A673 (cell line): ENCODE results near the gene EBP. TPM values are rescaled to one million over a fixed set of nuclear protein-coding genes. Genes with fewer than 3 reads are reported as not detected.

ENCODE experiments used
- BruUV-seq: library from RNA; stranded (reverse); fragments of 400-500 nt; replicated peaks from 2 replicates; lab custom pipeline; 2021; lab: Mats Ljungman, UMichigan
- CTCF ChIA-PET: fragments of 300-600 bp; sonication (Branson Sonifier 250); formaldehyde crosslinking; loops from one replicate; lab custom pipeline; 2022; ENCODE audit warnings: antibody characterized with exemption; lab: Charles Lee
- POLR2A ChIA-PET: fragments of 300-600 bp; sonication (Branson Sonifier 250); formaldehyde crosslinking; loops from one replicate; lab custom pipeline; 2022; ENCODE audit warnings: antibody characterized with exemption; ENCODE audit not compliant: low non-redundant PET; lab: Charles Lee
- DNase-seq: peaks from one replicate; pipeline ENCODE4 v3.0.0-alpha.2; 2015; ENCODE audit warnings: low spot score
- H3K27ac ChIP-seq: fragments of 200-600 bp; sonication (generic); 2 replicates; pipeline ENCODE4 v1.5.1; 2016; ENCODE audit warnings: mixed run types, low read depth, mild to moderate bottlenecking, mixed read lengths, antibody characterized with exemption, low read length; ENCODE audit not compliant: poor library complexity, severe bottlenecking
- H3K27me3 ChIP-seq: fragments of 200-600 bp; sonication (generic); replicated peaks from 2 replicates; pipeline ENCODE4 v1.6.1; 2017; ENCODE audit warnings: mixed run types, low read depth, mild to moderate bottlenecking, mixed read lengths, antibody characterized with exemption, low read length; ENCODE audit not compliant: insufficient read depth, poor library complexity
- H3K36me3 ChIP-seq: fragments of 200-600 bp; sonication (generic); 2 replicates; pipeline ENCODE4 v1.6.1; 2016; ENCODE audit warnings: mixed run types, mild to moderate bottlenecking, mixed read lengths, antibody characterized with exemption, low read length; ENCODE audit not compliant: insufficient read depth, poor library complexity, severe bottlenecking
- H3K4me1 ChIP-seq: fragments of 200-600 bp; sonication (generic); 2 replicates; pipeline ENCODE4 v1.6.1; 2017; ENCODE audit warnings: mixed run types, mild to moderate bottlenecking, mixed read lengths, antibody characterized with exemption, low read length; ENCODE audit not compliant: insufficient read depth, poor library complexity, severe bottlenecking
- H3K4me3 ChIP-seq: fragments of 200-600 bp; sonication (generic); 2 replicates; pipeline ENCODE4 v1.5.1; 2016; ENCODE audit warnings: low read depth, mixed run types, mild to moderate bottlenecking, mixed read lengths, low read length; ENCODE audit not compliant: poor library complexity, severe bottlenecking
- H3K9me3 ChIP-seq: fragments of 200-600 bp; sonication (generic); 2 replicates; pipeline ENCODE4 v1.6.1; 2016; ENCODE audit warnings: mixed run types, low read depth, mild to moderate bottlenecking, mixed read lengths, antibody characterized with exemption, low read length; ENCODE audit not compliant: poor library complexity, severe bottlenecking
- CTCF ChIP-seq: fragments of 300-800, 200-600 bp; sonication (generic); conservative IDR thresholded peaks from 2 replicates; pipeline ENCODE4 v1.5.1; 2017; ENCODE audit warnings: low read depth, mild to moderate bottlenecking, antibody characterized with exemption, low read length, moderate library complexity, mixed read lengths
- EZH2 ChIP-seq: fragments of 200-600 bp; sonication (generic); IDR thresholded peaks from 2 replicates; pipeline ENCODE4 v1.6.1; 2017; ENCODE audit warnings: borderline replicate concordance, low read depth, mild to moderate bottlenecking, mixed read lengths, antibody characterized with exemption, low read length; ENCODE audit not compliant: poor library complexity, severe bottlenecking
- intact Hi-C: fragments of 100-400 bp; cut with micrococcal nuclease; formaldehyde crosslinking; loops from one replicate; pipeline ENCODE4 v1.10.0; 2022; ENCODE audit not compliant: unreplicated experiment
- total RNA-seq: library from RNA; stranded (reverse); gene quantifications from 2 replicates; pipeline ENCODE4 v1.2.3, GENCODE V29; 2021

EBP gene
- total RNA-seq, 1 experiment from 2014 or later, result 155 TPM

- H3K27ac ChIP-seq, result no peak overlapping the region
- H3K36me3 ChIP-seq, result no peaks in the 10 kb centered on the region
- H3K4me1 ChIP-seq, result no peaks in the 10 kb centered on the region
- H3K4me3 ChIP-seq, result no peak overlapping the region
- ChIA-PET CTCF (no interaction called here), POLR2A (no interaction called here)
- TF ChIP-seq EZH2 (no peak), CTCF (no peak)
- intact Hi-C loops, result no loop called here
- H3K9me3 ChIP-seq, result no peaks in the 10 kb centered on the region
- no TSS peak for BruUV-seq
- DNase-seq, result no peak
- H3K27me3 ChIP-seq, result no peaks in the 10 kb centered on the region
Observed at GRCh38 chrX:48514126-48514806, 7.3 kb upstream of the EBP start.

- intact Hi-C loops, result no loop called here
- H3K27me3 ChIP-seq, result no peaks in the 10 kb centered on the region
- no peaks in the 10 kb centered on the region for H3K9me3 ChIP-seq
- H3K4me3 ChIP-seq, result no peak overlapping the region
- no TSS peak for BruUV-seq
- no peaks in the 10 kb centered on the region for H3K36me3 ChIP-seq
- H3K27ac ChIP-seq, result no peak overlapping the region
- no peak for DNase-seq
- TF ChIP-seq EZH2 (no peak), CTCF (no peak)
- ChIA-PET POLR2A (no interaction called here), CTCF (no interaction called here)
- H3K4me1 ChIP-seq, result no peaks in the 10 kb centered on the region
Observed at GRCh38 chrX:48514868-48515460, 6.6 kb upstream of the EBP start.

- TF ChIP-seq EZH2, result no peak
- no peak for TF ChIP-seq CTCF
- no peak overlapping the region for H3K27ac ChIP-seq
- H3K36me3 ChIP-seq, result no peaks in the 10 kb centered on the region
- no peaks in the 10 kb centered on the region for H3K4me1 ChIP-seq
- H3K4me3 ChIP-seq, result no peak overlapping the region
- H3K27me3 ChIP-seq, result no peaks in the 10 kb centered on the region
- ChIA-PET POLR2A (no interaction called here), CTCF (no interaction called here)
- intact Hi-C loops, result no loop called here
- no TSS peak for BruUV-seq
- H3K9me3 ChIP-seq, result no peaks in the 10 kb centered on the region
- DNase-seq, result no peak
Observed at GRCh38 chrX:48515842-48516241, 5.8 kb upstream of the EBP start.
